GM18498 (cell line): Measurements from ENCODE around the gene SREBF2.

Experiments used
- ATAC-seq: cut with Tn5 transposase; IDR thresholded peaks from one replicate; pipeline ENCODE4 v1.9.1; 2021; ENCODE audit warnings: mild to moderate bottlenecking, moderate library complexity; ENCODE audit not compliant: unreplicated experiment

SREBF2 gene

GRCh38 chr22:41917903-41918791 is 85.2 kb downstream of the SREBF2 start:
- ATAC-seq, result no peak

GRCh38 chr22:41919357-41920224 is 86.7 kb downstream of the SREBF2 start:
- ATAC-seq, result peak; percentile 43

GRCh38 chr22:41920271-41920976 is 87.5 kb downstream of the SREBF2 start:
- ATAC-seq, result peak; percentile 13

- no peak for ATAC-seq
Measured at GRCh38 chr22:41922328-41922727, 89.4 kb downstream of the SREBF2 start.

- no peak for ATAC-seq
Measured at GRCh38 chr22:41922940-41923594, 90.2 kb downstream of the SREBF2 start.

- ATAC-seq, result no peak
Measured at GRCh38 chr22:41923595-41924276, 90.8 kb downstream of the SREBF2 start.

- ATAC-seq, result peak; percentile 42
Measured at GRCh38 chr22:41925783-41926460, 93.0 kb downstream of the SREBF2 start.

- no peak for ATAC-seq
Measured at GRCh38 chr22:41927813-41928212, 94.9 kb downstream of the SREBF2 start.

GRCh38 chr22:41928593-41929417 is 95.9 kb downstream of the SREBF2 start:
- no peak for ATAC-seq

GRCh38 chr22:41929418-41929810 is 96.5 kb downstream of the SREBF2 start:
- ATAC-seq, result no peak

GRCh38 chr22:41931701-41932269 is 98.9 kb downstream of the SREBF2 start:
- ATAC-seq, result no peak

GRCh38 chr22:41932353-41932752 is 99.4 kb downstream of the SREBF2 start:
- no peak for ATAC-seq

GRCh38 chr22:41933411-41934177 is 100.7 kb downstream of the SREBF2 start:
- no peak for ATAC-seq

- no peak for ATAC-seq
Measured at GRCh38 chr22:41934284-41935014, 101.5 kb downstream of the SREBF2 start.

- no peak for ATAC-seq
Measured at GRCh38 chr22:41935015-41935351, 102.1 kb downstream of the SREBF2 start.

GRCh38 chr22:41935509-41935908 is 102.6 kb downstream of the SREBF2 start:
- no peak for ATAC-seq

GRCh38 chr22:41936894-41937169 is 103.9 kb downstream of the SREBF2 start:
- ATAC-seq, result no peak
